Measurements from ENCODE around the gene TMEM63A.

DNA sequence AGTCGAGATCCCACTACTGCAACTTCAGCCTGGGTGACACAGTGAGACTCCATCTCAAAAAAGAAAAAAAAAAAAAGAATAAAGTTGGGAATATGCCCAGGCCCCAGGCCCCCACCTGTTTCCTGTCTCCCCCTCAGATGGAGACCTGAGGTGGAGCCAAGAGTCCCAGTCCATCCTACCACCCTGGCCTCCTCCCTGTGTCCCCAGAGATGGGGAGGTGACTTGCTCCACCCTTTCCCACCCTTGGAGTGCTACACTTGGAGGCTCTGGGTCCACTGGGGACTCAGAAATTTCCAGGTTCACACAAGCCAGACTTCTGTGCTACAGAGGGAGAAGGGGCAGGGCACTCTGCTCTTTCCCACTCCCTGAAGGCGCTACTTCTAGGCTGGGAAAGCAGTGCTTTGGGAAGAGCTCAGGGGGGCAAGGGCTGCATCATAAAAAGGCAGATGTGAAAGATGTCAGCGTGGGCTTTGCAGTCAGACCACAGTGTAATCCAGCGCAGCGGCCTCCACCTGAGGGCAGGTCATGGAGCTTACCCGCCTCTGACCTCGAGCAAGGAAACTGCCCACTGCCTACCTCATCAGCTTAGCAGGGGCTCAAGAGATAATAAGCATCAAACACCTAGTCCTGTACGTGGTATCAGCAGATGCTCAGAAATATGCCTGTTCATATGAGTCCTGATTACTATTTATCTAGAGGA, 13.4 kb downstream of the TMEM63A start:
- TF ChIP-seq, protein P1, sequence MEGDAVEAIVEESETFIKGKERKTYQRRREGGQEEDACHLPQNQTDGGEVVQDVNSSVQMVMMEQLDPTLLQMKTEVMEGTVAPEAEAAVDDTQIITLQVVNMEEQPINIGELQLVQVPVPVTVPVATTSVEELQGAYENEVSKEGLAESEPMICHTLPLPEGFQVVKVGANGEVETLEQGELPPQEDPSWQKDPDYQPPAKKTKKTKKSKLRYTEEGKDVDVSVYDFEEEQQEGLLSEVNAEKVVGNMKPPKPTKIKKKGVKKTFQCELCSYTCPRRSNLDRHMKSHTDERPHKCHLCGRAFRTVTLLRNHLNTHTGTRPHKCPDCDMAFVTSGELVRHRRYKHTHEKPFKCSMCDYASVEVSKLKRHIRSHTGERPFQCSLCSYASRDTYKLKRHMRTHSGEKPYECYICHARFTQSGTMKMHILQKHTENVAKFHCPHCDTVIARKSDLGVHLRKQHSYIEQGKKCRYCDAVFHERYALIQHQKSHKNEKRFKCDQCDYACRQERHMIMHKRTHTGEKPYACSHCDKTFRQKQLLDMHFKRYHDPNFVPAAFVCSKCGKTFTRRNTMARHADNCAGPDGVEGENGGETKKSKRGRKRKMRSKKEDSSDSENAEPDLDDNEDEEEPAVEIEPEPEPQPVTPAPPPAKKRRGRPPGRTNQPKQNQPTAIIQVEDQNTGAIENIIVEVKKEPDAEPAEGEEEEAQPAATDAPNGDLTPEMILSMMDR (conservative IDR thresholded peaks at IDR 0.05) = no peak
- TF ChIP-seq EZH2 (IDR thresholded peaks at IDR 0.05; ENCODE audit: low read depth) = no peak

Data from PC-9 (cell line).